ENCODE data around the gene DBF4B. TPM values are rescaled to one million over a fixed set of nuclear protein-coding genes. Genes with fewer than 3 reads are reported as not detected.

DBF4B gene
- total and polyA plus RNA-seq, 2 of the 13 experiments (the other 11 are each of a cell fraction or from before 2014, with no cell fraction given), result 11.7 to 13.2 TPM

DNA sequence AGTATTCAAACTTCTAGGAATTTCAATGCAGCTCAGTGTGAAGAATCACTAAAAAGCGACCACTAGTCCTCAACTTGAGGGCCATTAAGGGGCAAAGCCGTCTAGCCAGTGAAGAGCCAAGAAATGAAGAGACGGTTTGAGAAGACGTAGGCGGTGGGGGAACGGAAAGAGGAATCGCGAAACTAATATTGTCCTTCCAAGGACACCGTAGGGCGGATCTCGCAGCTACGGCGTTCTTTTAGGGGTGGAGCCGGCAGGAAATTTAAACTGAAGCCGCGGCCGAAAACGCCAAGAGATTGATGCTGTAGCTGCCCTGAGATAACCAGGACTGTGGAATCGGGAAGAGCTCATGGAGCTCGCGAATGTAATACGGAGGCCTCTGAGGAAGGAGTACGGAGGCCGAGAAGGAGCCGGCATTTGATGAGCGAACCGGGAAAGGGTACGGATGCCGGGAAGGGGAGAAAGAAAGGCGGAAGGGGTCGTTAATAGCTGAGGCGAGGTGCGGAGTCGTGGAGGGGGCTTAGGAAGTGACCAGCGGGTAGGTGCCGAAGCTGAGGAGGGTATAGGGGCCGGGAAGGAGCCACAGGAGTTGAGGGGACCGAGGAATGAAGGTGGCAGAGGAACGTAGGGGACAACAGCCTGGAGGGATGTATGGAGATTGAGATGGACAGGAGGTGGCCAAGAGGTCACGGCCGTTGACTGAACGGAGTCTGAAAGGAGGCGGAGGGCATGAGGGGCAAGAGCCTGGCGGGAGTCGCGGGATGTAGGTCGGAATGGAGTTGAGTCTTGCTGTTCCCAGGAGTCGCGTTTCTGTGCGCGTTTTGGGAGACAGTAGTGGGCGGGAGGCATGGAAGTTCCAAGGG, at the start of gene DBF4B (continued):
- TF ChIP-seq, protein P1, sequence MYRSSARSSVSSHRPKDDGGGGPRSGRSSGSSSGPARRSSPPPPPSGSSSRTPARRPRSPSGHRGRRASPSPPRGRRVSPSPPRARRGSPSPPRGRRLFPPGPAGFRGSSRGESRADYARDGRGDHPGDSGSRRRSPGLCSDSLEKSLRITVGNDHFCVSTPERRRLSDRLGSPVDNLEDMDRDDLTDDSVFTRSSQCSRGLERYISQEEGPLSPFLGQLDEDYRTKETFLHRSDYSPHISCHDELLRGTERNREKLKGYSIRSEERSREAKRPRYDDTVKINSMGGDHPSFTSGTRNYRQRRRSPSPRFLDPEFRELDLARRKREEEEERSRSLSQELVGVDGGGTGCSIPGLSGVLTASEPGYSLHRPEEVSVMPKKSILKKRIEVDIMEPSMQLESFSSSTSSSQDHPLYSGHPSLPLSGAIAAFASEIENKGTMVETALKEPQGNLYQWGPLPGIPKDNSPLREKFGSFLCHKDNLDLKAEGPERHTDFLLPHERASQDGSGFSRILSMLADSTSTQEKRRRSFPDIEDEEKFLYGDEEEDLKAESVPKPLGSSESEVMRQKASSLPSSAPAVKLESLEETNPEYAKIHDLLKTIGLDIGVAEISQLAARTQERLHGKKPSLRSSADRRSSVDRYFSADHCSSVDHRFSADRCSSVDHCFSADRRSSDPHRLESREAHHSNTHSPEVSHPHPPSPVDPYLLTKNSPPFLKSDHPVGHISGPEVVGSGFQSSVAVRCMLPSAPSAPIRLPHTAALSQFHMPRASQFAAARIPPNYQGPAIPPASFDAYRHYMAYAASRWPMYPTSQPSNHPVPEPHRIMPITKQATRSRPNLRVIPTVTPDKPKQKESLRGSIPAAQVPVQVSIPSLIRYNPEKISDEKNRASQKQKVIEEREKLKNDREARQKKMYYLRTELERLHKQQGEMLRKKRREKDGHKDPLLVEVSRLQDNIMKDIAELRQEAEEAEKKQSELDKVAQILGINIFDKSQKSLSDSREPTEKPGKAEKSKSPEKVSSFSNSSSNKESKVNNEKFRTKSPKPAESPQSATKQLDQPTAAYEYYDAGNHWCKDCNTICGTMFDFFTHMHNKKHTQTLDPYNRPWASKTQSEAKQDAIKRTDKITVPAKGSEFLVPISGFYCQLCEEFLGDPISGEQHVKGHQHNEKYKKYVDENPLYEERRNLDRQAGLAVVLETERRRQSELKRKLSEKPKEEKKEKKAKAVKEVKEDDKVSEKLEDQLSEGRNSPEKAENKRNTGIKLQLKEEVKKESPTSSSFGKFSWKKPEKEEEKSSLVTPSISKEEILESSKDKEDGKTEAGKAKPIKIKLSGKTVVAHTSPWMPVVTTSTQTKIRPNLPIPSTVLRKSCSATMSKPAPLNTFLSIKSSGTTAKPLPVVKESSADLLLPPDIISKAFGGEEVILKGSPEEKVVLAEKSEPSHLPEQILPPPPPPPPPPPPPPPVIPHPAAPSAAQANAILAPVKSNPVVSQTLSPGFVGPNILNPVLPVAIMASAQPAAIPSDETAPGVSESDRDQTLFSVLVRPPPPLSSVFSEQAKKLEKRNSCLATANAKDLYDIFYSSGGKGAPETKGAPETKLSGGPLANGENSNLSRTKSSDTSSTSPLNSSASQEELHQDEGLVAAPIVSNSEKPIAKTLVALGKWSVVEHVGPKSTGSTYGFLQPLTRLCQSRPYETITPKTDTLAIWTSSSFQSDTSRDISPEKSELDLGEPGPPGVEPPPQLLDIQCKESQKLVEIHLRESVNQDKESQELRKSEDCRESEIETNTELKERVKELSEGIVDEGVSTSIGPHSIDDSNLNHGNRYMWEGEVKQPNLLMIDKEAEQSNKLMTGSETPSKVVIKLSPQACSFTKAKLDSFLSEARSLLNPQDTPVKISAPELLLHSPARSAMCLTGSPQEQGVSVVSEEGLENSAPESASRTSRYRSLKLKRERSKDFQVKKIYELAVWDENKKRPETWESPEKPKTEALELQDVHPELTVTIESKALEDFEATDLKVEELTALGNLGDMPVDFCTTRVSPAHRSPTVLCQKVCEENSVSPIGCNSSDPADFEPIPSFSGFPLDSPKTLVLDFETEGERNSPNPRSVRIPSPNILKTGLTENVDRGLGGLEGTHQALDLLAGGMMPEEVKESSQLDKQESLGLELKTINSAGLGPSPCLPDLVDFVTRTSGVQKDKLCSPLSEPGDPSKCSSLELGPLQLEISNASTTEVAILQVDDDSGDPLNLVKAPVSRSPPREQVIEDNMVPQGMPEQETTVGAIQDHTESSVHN (CRISPR knock-in tag; IDR thresholded peaks at IDR 0.05), result no peak
- TF ChIP-seq, protein P2, sequence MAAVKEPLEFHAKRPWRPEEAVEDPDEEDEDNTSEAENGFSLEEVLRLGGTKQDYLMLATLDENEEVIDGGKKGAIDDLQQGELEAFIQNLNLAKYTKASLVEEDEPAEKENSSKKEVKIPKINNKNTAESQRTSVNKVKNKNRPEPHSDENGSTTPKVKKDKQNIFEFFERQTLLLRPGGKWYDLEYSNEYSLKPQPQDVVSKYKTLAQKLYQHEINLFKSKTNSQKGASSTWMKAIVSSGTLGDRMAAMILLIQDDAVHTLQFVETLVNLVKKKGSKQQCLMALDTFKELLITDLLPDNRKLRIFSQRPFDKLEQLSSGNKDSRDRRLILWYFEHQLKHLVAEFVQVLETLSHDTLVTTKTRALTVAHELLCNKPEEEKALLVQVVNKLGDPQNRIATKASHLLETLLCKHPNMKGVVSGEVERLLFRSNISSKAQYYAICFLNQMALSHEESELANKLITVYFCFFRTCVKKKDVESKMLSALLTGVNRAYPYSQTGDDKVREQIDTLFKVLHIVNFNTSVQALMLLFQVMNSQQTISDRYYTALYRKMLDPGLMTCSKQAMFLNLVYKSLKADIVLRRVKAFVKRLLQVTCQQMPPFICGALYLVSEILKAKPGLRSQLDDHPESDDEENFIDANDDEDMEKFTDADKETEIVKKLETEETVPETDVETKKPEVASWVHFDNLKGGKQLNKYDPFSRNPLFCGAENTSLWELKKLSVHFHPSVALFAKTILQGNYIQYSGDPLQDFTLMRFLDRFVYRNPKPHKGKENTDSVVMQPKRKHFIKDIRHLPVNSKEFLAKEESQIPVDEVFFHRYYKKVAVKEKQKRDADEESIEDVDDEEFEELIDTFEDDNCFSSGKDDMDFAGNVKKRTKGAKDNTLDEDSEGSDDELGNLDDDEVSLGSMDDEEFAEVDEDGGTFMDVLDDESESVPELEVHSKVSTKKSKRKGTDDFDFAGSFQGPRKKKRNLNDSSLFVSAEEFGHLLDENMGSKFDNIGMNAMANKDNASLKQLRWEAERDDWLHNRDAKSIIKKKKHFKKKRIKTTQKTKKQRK (IDR thresholded peaks at IDR 0.05; ENCODE audit: low read length), result no peak
- TF ChIP-seq SP2 (CRISPR knock-in tag; IDR thresholded peaks at IDR 0.05) (peak; percentile 53; the same call in 1 of the 2 replicates), TMF1 (CRISPR knock-in tag; IDR thresholded peaks at IDR 0.05; ENCODE audit: low read depth) (0 out of 2 replicates have a peak, but pooled peaks have one; percentile 69), GTF3A (CRISPR knock-in tag; conservative IDR thresholded peaks at IDR 0.05) (no peak), YEATS2 (CRISPR knock-in tag; IDR thresholded peaks at IDR 0.05; ENCODE audit: borderline replicate concordance) (peak; percentile 96), FOXO1 (CRISPR knock-in tag; IDR thresholded peaks at IDR 0.05) (peak; percentile 50; the same call in 1 of the 2 replicates), ZBTB20 (CRISPR knock-in tag; IDR thresholded peaks at IDR 0.05; ENCODE audit: borderline replicate concordance, low read depth) (peak; percentile 67), ZNF138 (CRISPR knock-in tag; IDR thresholded peaks at IDR 0.05; ENCODE audit: low read depth) (no peak), KDM4B (CRISPR knock-in tag; IDR thresholded peaks at IDR 0.05) (no peak; the same call in 1 of the 2 replicates), KLF11 (CRISPR knock-in tag; IDR thresholded peaks at IDR 0.05) (peak; percentile 31; the same call in 1 of the 2 replicates), RBFOX2 (IDR thresholded peaks at IDR 0.05; ENCODE audit: low read depth, low read length) (no peak; the same call in 1 of the 2 replicates)
- TF ChIP-seq, protein P3, sequence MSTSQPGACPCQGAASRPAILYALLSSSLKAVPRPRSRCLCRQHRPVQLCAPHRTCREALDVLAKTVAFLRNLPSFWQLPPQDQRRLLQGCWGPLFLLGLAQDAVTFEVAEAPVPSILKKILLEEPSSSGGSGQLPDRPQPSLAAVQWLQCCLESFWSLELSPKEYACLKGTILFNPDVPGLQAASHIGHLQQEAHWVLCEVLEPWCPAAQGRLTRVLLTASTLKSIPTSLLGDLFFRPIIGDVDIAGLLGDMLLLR (CRISPR knock-in tag; IDR thresholded peaks at IDR 0.05), result peak; percentile 74
- TF ChIP-seq, protein P4, sequence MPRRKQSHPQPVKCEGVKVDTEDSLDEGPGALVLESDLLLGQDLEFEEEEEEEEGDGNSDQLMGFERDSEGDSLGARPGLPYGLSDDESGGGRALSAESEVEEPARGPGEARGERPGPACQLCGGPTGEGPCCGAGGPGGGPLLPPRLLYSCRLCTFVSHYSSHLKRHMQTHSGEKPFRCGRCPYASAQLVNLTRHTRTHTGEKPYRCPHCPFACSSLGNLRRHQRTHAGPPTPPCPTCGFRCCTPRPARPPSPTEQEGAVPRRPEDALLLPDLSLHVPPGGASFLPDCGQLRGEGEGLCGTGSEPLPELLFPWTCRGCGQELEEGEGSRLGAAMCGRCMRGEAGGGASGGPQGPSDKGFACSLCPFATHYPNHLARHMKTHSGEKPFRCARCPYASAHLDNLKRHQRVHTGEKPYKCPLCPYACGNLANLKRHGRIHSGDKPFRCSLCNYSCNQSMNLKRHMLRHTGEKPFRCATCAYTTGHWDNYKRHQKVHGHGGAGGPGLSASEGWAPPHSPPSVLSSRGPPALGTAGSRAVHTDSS (CRISPR knock-in tag; conservative IDR thresholded peaks at IDR 0.05), result no peak

All from HepG2 (cell line).